A673 (cell line): ENCODE data around the gene C12orf56. TPM values are rescaled to one million over a fixed set of nuclear protein-coding genes. Genes with fewer than 3 reads are reported as not detected.

Experiments used
- BruUV-seq: library from RNA; stranded (reverse); fragments of 400-500 nt; replicated peaks from 2 replicates; lab custom pipeline; 2021; lab: Mats Ljungman, UMichigan
- CTCF ChIA-PET: fragments of 300-600 bp; sonication (Branson Sonifier 250); formaldehyde crosslinking; loops from one replicate; lab custom pipeline; 2022; ENCODE audit warnings: antibody characterized with exemption; lab: Charles Lee
- POLR2A ChIA-PET: fragments of 300-600 bp; sonication (Branson Sonifier 250); formaldehyde crosslinking; loops from one replicate; lab custom pipeline; 2022; ENCODE audit warnings: antibody characterized with exemption; ENCODE audit not compliant: low non-redundant PET; lab: Charles Lee
- DNase-seq: peaks from one replicate; pipeline ENCODE4 v3.0.0-alpha.2; 2015; ENCODE audit warnings: low spot score
- H3K27ac ChIP-seq: fragments of 200-600 bp; sonication (generic); 2 replicates; pipeline ENCODE4 v1.5.1; 2016; ENCODE audit warnings: mixed run types, low read depth, mild to moderate bottlenecking, mixed read lengths, antibody characterized with exemption, low read length; ENCODE audit not compliant: poor library complexity, severe bottlenecking
- H3K27me3 ChIP-seq: fragments of 200-600 bp; sonication (generic); replicated peaks from 2 replicates; pipeline ENCODE4 v1.6.1; 2017; ENCODE audit warnings: mixed run types, low read depth, mild to moderate bottlenecking, mixed read lengths, antibody characterized with exemption, low read length; ENCODE audit not compliant: insufficient read depth, poor library complexity
- H3K36me3 ChIP-seq: fragments of 200-600 bp; sonication (generic); 2 replicates; pipeline ENCODE4 v1.6.1; 2016; ENCODE audit warnings: mixed run types, mild to moderate bottlenecking, mixed read lengths, antibody characterized with exemption, low read length; ENCODE audit not compliant: insufficient read depth, poor library complexity, severe bottlenecking
- H3K4me1 ChIP-seq: fragments of 200-600 bp; sonication (generic); 2 replicates; pipeline ENCODE4 v1.6.1; 2017; ENCODE audit warnings: mixed run types, mild to moderate bottlenecking, mixed read lengths, antibody characterized with exemption, low read length; ENCODE audit not compliant: insufficient read depth, poor library complexity, severe bottlenecking
- H3K4me3 ChIP-seq: fragments of 200-600 bp; sonication (generic); 2 replicates; pipeline ENCODE4 v1.5.1; 2016; ENCODE audit warnings: low read depth, mixed run types, mild to moderate bottlenecking, mixed read lengths, low read length; ENCODE audit not compliant: poor library complexity, severe bottlenecking
- H3K9me3 ChIP-seq: fragments of 200-600 bp; sonication (generic); 2 replicates; pipeline ENCODE4 v1.6.1; 2016; ENCODE audit warnings: mixed run types, low read depth, mild to moderate bottlenecking, mixed read lengths, antibody characterized with exemption, low read length; ENCODE audit not compliant: poor library complexity, severe bottlenecking
- CTCF ChIP-seq: fragments of 300-800, 200-600 bp; sonication (generic); conservative IDR thresholded peaks from 2 replicates; pipeline ENCODE4 v1.5.1; 2017; ENCODE audit warnings: low read depth, mild to moderate bottlenecking, antibody characterized with exemption, low read length, moderate library complexity, mixed read lengths
- EZH2 ChIP-seq: fragments of 200-600 bp; sonication (generic); IDR thresholded peaks from 2 replicates; pipeline ENCODE4 v1.6.1; 2017; ENCODE audit warnings: borderline replicate concordance, low read depth, mild to moderate bottlenecking, mixed read lengths, antibody characterized with exemption, low read length; ENCODE audit not compliant: poor library complexity, severe bottlenecking
- intact Hi-C: fragments of 100-400 bp; cut with micrococcal nuclease; formaldehyde crosslinking; loops from one replicate; pipeline ENCODE4 v1.10.0; 2022; ENCODE audit not compliant: unreplicated experiment
- total RNA-seq: library from RNA; stranded (reverse); gene quantifications from 2 replicates; pipeline ENCODE4 v1.2.3, GENCODE V29; 2021

The C12orf56 gene
- total RNA-seq, 1 experiment from 2014 or later = not detected

GRCh38 chr12:64407342-64408223 is 17.0 kb upstream of the C12orf56 start:
- H3K9me3 ChIP-seq = no peaks in the 10 kb centered on the region
- H3K4me1 ChIP-seq = peaks cover 30% of the 10 kb centered on the region
- no peaks in the 10 kb centered on the region for H3K27me3 ChIP-seq
- POLR2A ChIA-PET = interaction anchor here (0.6 kb wide), 3 partner anchors 70 to 560 kb away, joined by 3 to 4 read pairs (median 3); no protein-coding TSS in a partner anchor
- BruUV-seq = no TSS peak
- intact Hi-C loops = no loop called here
- H3K4me3 ChIP-seq = no peak overlapping the region
- peak overlapping the region; percentile 22 for H3K27ac ChIP-seq
- DNase-seq = no peak
- peaks cover 38% of the 10 kb centered on the region for H3K36me3 ChIP-seq
- TF ChIP-seq EZH2 (no peak), CTCF (no peak)
- CTCF ChIA-PET = no interaction called here

GRCh38 chr12:64404470-64405256 is 14.1 kb upstream of the C12orf56 start:
- POLR2A ChIA-PET = interaction anchor here (0.6 to 0.8 kb wide), 3 partner anchors 9 to 497 kb away, joined by 3 to 7 read pairs (median 3); no protein-coding TSS in a partner anchor

More at GRCh38 chr12:64404470-64405256, 14.1 kb upstream of the C12orf56 start:
- Histone ChIP-seq H3K9me3 (no peaks in the 10 kb centered on the region), H3K4me1 (peaks cover 30% of the 10 kb centered on the region), H3K27me3 (no peaks in the 10 kb centered on the region), H3K4me3 (peak overlapping the region; percentile 95), H3K36me3 (peaks cover 9% of the 10 kb centered on the region), H3K27ac (peak overlapping the region; percentile 100)
- DNase-seq = peak; percentile 86
- no peak for TF ChIP-seq CTCF
- no peak for TF ChIP-seq EZH2
- CTCF ChIA-PET = interaction anchor here (0.7 kb wide), 1 partner anchor 14 kb away, joined by 3 read pairs; the partner anchor contains the start of gene C12orf56
- intact Hi-C loops = no loop called here
- BruUV-seq = no TSS peak
